Type B pancreatic cell (in vitro differentiated cells): ENCODE results near the gene RGR. TPM values are rescaled to one million over a fixed set of nuclear protein-coding genes. Genes with fewer than 3 reads are reported as not detected.
A peak's percentile ranks its signal among the peaks of the same experiment; 100 is the strongest.

Experiments
- DNase-seq: peaks from one replicate; pipeline ENCODE4 v3.0.0; 2021; ENCODE audit warnings: mixed read lengths; ENCODE audit not compliant: unreplicated experiment; ENCODE audit errors: extremely low spot score
- H3K27ac Mint-ChIP-seq: 2 replicates; pipeline ENCODE4 v1.8.0; 2021; ENCODE audit warnings: mild to moderate bottlenecking, mixed read lengths
- H3K27me3 Mint-ChIP-seq: 2 replicates; pipeline ENCODE4 v1.8.0; 2021; ENCODE audit warnings: mixed read lengths
- H3K36me3 Mint-ChIP-seq: 2 replicates; pipeline ENCODE4 v1.8.0; 2021; ENCODE audit warnings: mixed read lengths
- H3K4me1 Mint-ChIP-seq: one replicate; pipeline ENCODE4 v1.8.0; 2021; ENCODE audit warnings: mixed read lengths; ENCODE audit not compliant: unreplicated experiment
- H3K4me3 Mint-ChIP-seq: 2 replicates; pipeline ENCODE4 v1.8.0; 2021; ENCODE audit warnings: mild to moderate bottlenecking, mixed read lengths
- H3K9me3 Mint-ChIP-seq: 2 replicates; pipeline ENCODE4 v1.8.0; 2021; ENCODE audit warnings: mixed read lengths
- CTCF ChIP-seq: fragments of 200-600 bp; sonication (generic); conservative IDR thresholded peaks from 2 replicates; pipeline ENCODE4 v1.5.0; 2021; ENCODE audit warnings: antibody characterized with exemption, mild to moderate bottlenecking
- long read RNA-seq: library from polyadenylated mRNA; unstranded; transcript quantifications from one replicate; pipeline ENCODE4 v2.0.0, GENCODE V29; 2020
- total RNA-seq: library from RNA; stranded (reverse); gene quantifications from 2 replicates; pipeline ENCODE4 v1.2.1, GENCODE V29; 2021; ENCODE audit warnings: low replicate concordance

Gene RGR
- not detected in 2 replicates for total RNA-seq
- long read RNA-seq = 0 reads

GRCh38 chr10:84244651-84245270 is at the start of gene RGR:
Gene RGR (plus strand): TSS chr10:84245053. CDS start chr10:84245091, 38 bp downstream.
- TF ChIP-seq CTCF = no peak
- Mint-ChIP-seq H3K4me1 (no peaks in the 10 kb centered on the region), H3K4me3 (no peak within 1 kb of the TSS), H3K9me3 (no peaks in the 10 kb centered on the region), H3K27me3 (peaks cover 33% of the 10 kb centered on the region), H3K27ac (no peak within 1 kb of the TSS), H3K36me3 (no peaks in the 10 kb centered on the region)
- no peak for DNase-seq

GRCh38 chr10:84196083-84196482 is 48.8 kb upstream of the RGR start:
- no peak overlapping the region for H3K27ac Mint-ChIP-seq

GRCh38 chr10:84196941-84197340 is 47.9 kb upstream of the RGR start:
- Mint-ChIP-seq H3K9me3 (no peaks in the 10 kb centered on the region), H3K4me1 (no peaks in the 10 kb centered on the region), H3K27me3 (peaks cover 81% of the 10 kb centered on the region), H3K4me3 (no peak overlapping the region), H3K36me3 (no peaks in the 10 kb centered on the region), H3K27ac (no peak overlapping the region)
- TF ChIP-seq CTCF = no peak
- DNase-seq = no peak

More at GRCh38 chr10:84196083-84196482, 48.8 kb upstream of the RGR start:
- no peak for DNase-seq
- Mint-ChIP-seq H3K4me1 (no peaks in the 10 kb centered on the region), H3K36me3 (no peaks in the 10 kb centered on the region), H3K4me3 (peak overlapping the region; percentile 47), H3K27me3 (peaks cover 90% of the 10 kb centered on the region), H3K9me3 (no peaks in the 10 kb centered on the region)
- TF ChIP-seq CTCF = no peak

- H3K27ac Mint-ChIP-seq = no peak overlapping the region
- no peaks in the 10 kb centered on the region for H3K4me1 Mint-ChIP-seq
- H3K27me3 Mint-ChIP-seq = peaks cover 76% of the 10 kb centered on the region
- H3K36me3 Mint-ChIP-seq = no peaks in the 10 kb centered on the region
- no peak for DNase-seq
- TF ChIP-seq CTCF = no peak
- H3K4me3 Mint-ChIP-seq = no peak overlapping the region
- no peaks in the 10 kb centered on the region for H3K9me3 Mint-ChIP-seq
Measured at GRCh38 chr10:84197643-84198042, 47.2 kb upstream of the RGR start.

- Mint-ChIP-seq H3K4me3 (no peak overlapping the region), H3K4me1 (no peaks in the 10 kb centered on the region), H3K9me3 (no peaks in the 10 kb centered on the region), H3K36me3 (no peaks in the 10 kb centered on the region), H3K27ac (no peak overlapping the region), H3K27me3 (peaks cover 68% of the 10 kb centered on the region)
- TF ChIP-seq CTCF = no peak
- DNase-seq = no peak
Measured at GRCh38 chr10:84198206-84198915, 46.5 kb upstream of the RGR start.
